SW 1271 (cell line): ENCODE measurements around the gene PAQR3.
"Not testable (repeated sequence)": the region's sequence is repeated elsewhere in the genome, so short reads cannot be mapped to it uniquely, and the experiment has no call there.

Source experiments
- DNase-seq, 2 experiments: peaks; one replicate each; lab custom pipeline; 2025; lab: John Stamatoyannopoulos, UW

The PAQR3 gene

GRCh38 chr4:78926826-78927225, 12.4 kb downstream of the PAQR3 start:
- no peak for DNase-seq

- DNase-seq = peak in 1 of 2 experiments; percentile 3
Observed at GRCh38 chr4:78923464-78924312, 15.6 kb downstream of the PAQR3 start.

DNA sequence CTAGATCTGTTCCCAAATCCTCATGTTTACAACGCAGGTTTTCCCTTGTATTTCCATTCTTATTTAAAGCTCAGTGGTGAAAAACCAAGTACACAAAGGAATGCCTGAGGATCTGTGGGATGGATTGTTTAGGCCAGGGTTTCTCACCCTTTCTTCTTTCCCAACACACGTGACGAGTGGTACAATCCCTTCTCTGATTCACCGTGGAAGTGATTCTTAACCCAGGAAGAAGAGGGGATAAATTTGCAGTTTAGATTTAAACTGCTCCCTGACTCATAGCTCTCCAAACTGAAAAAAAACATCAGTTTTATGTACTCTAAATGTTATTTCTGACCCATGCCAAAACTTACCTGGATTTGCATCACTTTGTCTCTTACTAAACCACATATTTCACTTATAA, 17.0 kb downstream of the PAQR3 start:
- no peak for DNase-seq

DNA sequence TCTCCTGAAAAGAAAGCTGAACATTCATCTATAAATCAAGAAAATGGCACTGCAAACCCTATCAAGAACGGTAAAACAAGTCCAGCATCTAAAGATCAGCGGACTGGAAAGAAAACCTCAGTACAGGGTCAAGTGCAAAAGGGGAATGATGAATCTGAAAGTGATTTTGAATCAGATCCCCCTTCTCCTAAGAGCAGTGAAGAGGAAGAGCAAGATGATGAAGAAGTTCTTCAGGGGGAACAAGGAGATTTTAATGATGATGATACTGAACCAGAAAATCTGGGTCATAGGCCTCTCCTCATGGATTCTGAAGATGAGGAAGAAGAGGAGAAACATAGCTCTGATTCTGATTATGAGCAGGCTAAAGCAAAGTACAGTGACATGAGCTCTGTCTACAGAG, 28.6 kb downstream of the PAQR3 start:
- no peak for DNase-seq

- DNase-seq = not testable (repeated sequence)
Observed at GRCh38 chr4:78908974-78909373, 30.3 kb downstream of the PAQR3 start.

DNA sequence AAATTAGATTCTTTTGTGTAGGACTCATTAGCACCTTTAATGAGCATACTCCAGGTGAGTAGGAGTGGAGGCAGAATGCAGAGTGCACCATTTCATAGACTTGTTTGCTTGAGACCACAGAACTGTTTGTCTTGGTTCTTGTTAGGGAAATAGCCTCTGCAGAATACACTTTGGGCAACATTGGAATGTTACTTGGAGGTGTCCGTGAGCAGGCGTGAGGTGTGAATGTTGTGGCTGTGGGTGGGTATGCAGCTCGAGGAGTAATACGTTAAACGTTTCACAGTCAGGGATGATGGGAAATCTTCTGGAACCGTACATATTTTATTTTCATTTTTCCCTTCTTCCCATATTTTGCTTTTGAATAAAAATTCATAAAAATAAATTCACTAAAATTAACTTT, 31.6 kb downstream of the PAQR3 start:
- DNase-seq = no peak

- no peak for DNase-seq
Observed at GRCh38 chr4:78904143-78904542, 35.1 kb downstream of the PAQR3 start.

- no peak for DNase-seq
Observed at GRCh38 chr4:78902298-78902697, 36.9 kb downstream of the PAQR3 start.

GRCh38 chr4:78901882-78902281, 37.4 kb downstream of the PAQR3 start:
- DNase-seq = no peak

DNA sequence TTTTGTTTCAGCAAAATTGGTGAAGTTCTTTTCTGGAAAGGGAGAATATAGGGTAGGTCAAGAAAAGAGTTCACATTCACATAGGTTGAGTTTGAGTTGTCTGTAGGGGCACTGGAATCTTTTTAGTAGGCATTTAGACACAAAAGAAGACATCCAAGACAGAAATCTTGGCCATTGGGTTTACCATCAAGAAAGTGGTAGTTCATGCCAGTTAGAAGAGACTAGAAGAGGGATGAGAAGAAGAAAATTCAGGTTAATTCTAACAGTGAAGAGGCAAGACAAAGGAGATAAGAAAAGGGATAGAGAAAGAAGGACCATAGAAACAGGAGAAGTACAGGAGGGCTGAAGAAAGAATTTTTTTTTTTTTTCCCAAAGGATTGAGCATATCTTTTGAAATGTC, 39.9 kb downstream of the PAQR3 start:
- no peak for DNase-seq

GRCh38 chr4:78889955-78890354, 49.3 kb downstream of the PAQR3 start:
- DNase-seq = no peak

DNA sequence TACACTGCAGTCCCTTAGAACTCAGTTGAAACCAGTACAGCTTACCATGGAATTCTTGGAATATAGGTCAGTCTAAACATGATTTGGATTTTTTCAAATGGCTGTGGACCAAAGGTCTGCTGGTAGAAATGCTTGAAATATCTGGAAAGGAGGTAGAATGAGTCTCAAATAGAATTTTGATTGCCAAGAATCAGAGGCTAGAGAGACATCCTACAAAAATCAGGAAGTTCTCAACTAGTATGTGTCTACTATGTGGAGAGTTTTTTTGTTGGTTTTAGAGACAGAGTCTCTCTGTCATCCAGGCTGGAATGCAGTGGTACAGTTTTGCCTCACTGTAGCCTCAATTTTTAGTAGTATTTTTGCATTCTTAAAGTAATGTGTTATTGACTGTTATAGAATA, 53.6 kb downstream of the PAQR3 start:
- DNase-seq = no peak

DNA sequence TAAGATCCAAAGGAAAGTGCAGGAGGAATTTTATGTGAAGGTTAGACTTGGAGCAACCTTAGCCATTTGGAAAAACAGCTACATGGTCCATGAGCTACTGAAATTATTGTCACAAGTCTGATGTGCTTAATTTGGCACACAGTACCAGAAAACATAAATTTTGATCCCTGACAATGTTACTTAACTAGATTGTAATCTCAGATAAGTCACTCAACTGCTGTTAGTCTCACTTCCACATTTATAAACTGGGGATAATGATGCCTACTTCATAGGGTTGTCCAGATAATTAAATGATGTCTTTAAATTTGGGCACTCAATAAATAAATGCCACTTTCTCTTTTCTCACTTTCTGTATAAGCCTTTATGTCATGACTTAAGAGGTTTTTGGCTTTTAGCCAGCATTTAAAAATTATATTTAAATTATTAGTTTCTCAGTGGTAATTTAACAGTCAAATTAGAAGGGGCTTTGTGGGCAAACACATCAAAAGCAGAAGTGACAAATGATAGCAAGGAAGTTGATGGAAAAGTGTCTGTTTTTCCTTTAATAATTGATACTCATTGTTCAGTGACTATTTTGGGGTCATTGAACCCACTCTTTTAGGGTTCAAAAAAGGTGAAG, 58.3 kb downstream of the PAQR3 start:
- DNase-seq = no peak

DNA sequence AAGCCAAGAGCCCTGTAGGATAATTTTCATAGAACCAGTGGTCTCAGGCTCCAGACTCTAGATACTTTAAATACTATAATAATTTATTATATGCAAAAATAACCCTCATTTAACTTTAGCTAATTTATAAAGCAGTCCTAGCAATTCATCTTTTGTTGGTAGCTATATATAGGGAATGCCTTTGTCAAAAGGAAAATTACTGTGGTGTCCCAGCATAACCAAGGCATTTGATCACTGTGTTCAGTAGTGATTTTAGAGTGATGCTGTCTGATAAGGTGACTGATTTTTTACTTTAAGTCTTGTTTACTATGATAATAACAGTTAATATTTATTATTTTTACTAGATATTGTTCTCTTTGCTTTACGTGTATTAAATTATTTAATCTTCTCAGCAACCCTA, 61.2 kb downstream of the PAQR3 start:
- no peak for DNase-seq

DNA sequence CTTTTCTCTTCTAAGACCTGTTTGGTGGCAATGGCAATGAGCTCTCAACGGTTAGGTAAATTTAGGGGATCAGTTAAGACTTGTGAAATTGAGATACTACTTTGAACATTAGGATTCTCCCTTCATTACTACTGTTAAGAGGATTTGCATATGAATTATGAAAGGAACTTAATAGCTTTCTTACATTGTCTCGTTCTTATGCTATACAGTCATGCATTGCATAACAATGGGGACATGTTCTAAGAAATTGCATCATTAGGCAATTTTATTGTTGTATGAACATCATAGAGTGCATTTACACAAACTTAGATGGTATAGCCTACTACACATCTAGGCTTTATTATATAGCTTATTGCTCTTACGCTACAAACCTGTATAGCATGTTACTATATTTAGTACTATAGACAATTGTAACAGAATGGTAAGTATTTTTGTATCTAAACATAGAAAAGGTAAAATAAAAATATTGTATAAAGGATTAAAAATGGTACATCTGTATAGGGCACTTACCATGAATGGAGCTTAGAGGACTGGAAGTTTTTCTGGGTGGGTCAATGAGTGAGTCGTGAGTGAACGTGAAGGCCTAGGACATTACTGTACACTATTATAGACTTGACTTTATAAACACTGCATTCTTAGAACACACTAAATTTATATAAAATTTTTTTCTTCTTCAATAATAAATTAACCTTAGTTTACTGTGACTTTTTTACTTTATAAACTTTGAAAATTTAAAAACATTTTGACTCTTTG, 62.5 kb downstream of the PAQR3 start:
- DNase-seq = no peak

DNA sequence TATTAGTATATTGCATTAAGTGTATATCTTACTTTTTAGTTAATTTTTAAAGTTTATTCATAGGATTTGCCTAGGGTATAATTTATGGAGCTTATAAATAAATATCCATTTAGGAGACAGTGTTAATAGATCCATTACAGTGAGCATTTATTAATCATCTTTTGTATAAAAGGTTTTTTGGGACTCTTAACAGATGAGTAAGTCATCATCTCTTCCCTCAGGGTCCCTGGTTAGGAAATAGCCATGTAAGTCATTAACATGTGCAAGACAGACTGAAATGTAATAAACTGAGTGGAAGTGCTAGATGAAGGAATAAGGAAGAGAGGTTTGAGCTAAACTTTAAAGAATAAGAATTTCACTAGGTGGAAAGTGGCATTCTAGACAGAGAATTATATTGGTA, 69.2 kb downstream of the PAQR3 start:
- no peak for DNase-seq

DNA sequence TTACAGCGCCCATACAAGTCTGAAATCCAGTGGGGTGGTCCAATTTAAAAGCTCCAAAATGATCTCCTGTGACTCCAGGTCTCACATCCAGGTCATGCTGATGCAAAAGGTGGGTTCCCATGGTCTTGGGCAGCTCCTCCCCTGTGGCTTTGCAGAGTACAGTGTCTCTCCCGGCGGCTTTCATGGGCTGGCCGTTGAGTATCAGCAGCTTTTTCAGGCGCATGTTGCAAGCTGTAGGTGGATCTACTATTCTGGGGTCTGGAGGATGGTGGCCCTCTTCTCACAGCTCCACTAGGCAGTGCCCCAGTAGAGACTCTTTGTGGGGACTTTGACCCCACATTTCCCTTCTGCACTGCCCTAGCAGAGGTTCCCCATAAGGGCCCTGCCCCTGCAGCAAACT, 70.5 kb downstream of the PAQR3 start:
- not testable (repeated sequence) for DNase-seq

DNA sequence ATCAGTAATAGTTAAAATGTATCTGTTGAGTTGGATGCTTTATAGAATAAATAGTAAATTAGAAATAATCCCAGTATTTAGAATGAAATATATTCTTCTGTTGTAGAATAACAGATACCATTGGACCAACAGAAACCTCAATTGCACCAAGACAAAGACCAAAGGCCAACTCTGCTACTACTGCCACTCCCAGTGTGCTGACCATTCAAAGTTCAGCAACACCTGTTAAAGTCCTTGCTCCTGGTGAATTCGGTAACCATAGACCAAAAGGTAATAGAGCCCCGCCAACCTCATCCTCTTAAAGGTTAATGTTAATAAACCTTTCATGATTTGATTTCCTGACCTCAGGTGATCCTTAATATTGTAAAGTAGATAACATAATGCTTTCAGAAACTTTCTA, 73.8 kb downstream of the PAQR3 start:
- no peak for DNase-seq

GRCh38 chr4:78864405-78865024, 74.7 kb downstream of the PAQR3 start:
- peak; percentile 6 to 51 for DNase-seq

DNA sequence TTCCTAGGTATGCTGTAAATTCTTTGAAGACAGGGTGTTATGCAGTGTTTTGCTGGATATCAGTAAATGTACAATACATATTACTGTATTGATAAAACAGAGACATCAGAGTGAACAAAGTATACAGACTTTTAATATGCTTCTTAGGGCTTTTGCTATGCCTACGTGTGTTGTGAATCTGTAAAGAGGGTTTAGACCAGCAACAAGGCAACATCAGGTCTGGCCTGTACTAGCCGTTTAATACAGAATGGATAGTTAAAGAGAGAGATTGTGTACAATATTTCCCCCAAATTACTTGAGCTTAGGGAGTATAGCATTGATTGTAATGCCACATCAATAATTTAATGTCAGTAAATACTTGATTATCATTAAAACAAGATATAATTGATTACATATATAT, 75.2 kb downstream of the PAQR3 start:
- DNase-seq = no peak

- DNase-seq = no peak
Observed at GRCh38 chr4:78863254-78863869, 75.9 kb downstream of the PAQR3 start.

DNA sequence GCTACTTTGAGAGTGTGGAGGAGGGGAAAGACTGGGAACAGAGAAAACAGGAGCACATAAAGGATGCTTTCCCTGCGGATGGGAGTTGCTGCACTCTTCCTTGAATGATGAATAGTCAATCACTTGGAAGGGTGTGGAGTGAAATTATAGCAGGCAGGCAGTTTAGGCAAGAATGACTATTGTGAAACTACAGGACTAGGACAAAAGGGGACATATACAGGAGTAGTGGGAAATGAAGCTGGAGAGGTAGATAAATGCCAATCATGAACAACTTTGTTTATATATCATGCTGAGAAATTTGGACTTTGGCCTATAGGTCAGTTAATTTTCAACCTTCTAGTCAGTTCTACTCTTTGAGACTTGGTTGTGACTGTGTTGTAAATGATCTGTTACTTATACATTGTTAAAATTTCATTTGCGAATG, 76.9 kb downstream of the PAQR3 start:
- DNase-seq = no peak
